ENCODE results near the gene SEMA3C. TPM values are rescaled to one million over a fixed set of nuclear protein-coding genes. Genes with fewer than 3 reads are reported as not detected.

SEMA3C gene
- total and polyA plus RNA-seq, 2 experiments from 2014 or later: 34.8 to 134 TPM

GRCh38 chr7:80774843-80775242, 144.0 kb downstream of the SEMA3C start:
- H4K20me1 ChIP-seq (ENCODE audit: insufficient read depth, poor library complexity, severe bottlenecking): no peaks in the 10 kb centered on the region
- H3K79me2 ChIP-seq: no peaks in the 10 kb centered on the region
- H3K27ac ChIP-seq: no peak overlapping the region
- H3K9me2 ChIP-seq (replicated peaks; ENCODE audit: insufficient read depth): no peaks in the 10 kb centered on the region
- no peaks in the 10 kb centered on the region for H3K9me3 ChIP-seq (ENCODE audit: low read depth)
- H3K4me3 ChIP-seq: no peak overlapping the region
- H3K4me1 ChIP-seq (ENCODE audit: insufficient read depth): peaks cover 21% of the 10 kb centered on the region
- no peaks in the 10 kb centered on the region for H3K27me3 ChIP-seq
- peaks cover 3% of the 10 kb centered on the region for H3K36me3 ChIP-seq (replicated peaks; ENCODE audit: insufficient read depth, low read depth)
- DNase-seq (ENCODE audit: low spot score): no peak
- H3K4me2 ChIP-seq: no peak overlapping the region
- no peak overlapping the region for H2AFZ ChIP-seq
- WGBS (ENCODE audit: low lambda C conversion rate, missing lambda C conversion rate): 86% methylated on average over 1 of the region's 1 CpG
- TF ChIP-seq EZH2 (IDR thresholded peaks at IDR 0.05; ENCODE audit: borderline replicate concordance): no peak

DNA sequence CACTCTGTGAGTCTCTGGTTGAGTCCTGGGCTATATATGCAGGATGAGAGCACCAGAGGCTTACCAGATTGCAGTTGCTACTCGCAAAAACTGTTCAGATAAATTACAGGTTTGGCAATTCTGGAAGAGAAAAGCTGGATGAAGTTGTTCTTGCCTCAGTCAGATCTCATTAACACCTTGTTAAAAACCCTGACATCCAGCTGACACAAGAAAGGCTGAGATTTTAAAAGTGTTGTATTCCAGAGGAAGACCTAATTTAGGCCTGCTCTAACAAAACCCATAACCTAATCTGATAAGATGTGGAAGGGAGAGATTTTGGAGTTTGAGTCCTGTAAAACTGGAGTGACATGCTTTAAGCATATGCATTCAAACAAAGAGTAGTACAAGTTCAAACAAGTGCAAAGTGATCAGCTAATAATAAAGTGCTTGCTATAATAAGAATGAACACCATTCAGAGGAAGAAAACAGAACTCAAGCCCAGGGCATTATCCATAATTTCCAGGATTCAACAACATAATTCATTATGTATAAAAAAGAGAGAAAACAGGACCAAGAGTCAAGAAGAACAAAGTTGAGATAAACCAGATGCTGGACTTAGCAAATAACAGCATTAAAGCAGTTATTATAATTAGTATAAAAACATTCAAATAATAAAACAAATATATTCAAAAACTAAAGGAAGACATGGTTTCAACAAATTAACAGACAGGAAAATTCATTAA, 144.9 kb downstream of the SEMA3C start:
- no peak for DNase-seq (ENCODE audit: low spot score)
- Histone ChIP-seq H3K79me2 (no peaks in the 10 kb centered on the region), H3K4me3 (no peak overlapping the region), H3K27me3 (no peaks in the 10 kb centered on the region), H3K4me2 (no peak overlapping the region), H3K9me3 (ENCODE audit: low read depth) (no peaks in the 10 kb centered on the region), H3K36me3 (replicated peaks; ENCODE audit: insufficient read depth, low read depth) (peaks cover 3% of the 10 kb centered on the region), H3K9me2 (replicated peaks; ENCODE audit: insufficient read depth) (no peaks in the 10 kb centered on the region), H2AFZ (no peak overlapping the region), H3K4me1 (ENCODE audit: insufficient read depth) (peaks cover 24% of the 10 kb centered on the region), H3K27ac (no peak overlapping the region), H4K20me1 (ENCODE audit: insufficient read depth, poor library complexity, severe bottlenecking) (no peaks in the 10 kb centered on the region)
- 52% methylated on average over 1 of the region's 1 CpG for whole genome bisulfite sequencing (ENCODE audit: low lambda C conversion rate, missing lambda C conversion rate)
- TF ChIP-seq, protein P1, sequence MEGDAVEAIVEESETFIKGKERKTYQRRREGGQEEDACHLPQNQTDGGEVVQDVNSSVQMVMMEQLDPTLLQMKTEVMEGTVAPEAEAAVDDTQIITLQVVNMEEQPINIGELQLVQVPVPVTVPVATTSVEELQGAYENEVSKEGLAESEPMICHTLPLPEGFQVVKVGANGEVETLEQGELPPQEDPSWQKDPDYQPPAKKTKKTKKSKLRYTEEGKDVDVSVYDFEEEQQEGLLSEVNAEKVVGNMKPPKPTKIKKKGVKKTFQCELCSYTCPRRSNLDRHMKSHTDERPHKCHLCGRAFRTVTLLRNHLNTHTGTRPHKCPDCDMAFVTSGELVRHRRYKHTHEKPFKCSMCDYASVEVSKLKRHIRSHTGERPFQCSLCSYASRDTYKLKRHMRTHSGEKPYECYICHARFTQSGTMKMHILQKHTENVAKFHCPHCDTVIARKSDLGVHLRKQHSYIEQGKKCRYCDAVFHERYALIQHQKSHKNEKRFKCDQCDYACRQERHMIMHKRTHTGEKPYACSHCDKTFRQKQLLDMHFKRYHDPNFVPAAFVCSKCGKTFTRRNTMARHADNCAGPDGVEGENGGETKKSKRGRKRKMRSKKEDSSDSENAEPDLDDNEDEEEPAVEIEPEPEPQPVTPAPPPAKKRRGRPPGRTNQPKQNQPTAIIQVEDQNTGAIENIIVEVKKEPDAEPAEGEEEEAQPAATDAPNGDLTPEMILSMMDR (IDR thresholded peaks at IDR 0.05; ENCODE audit: poor library complexity): no peak
- no peak for TF ChIP-seq EZH2 (IDR thresholded peaks at IDR 0.05; ENCODE audit: borderline replicate concordance)
- no peak for TF ChIP-seq EZH2phosphoT487 (IDR thresholded peaks at IDR 0.05; ENCODE audit: low read depth, severe bottlenecking, unreplicated experiment)

- Histone ChIP-seq H4K20me1 (ENCODE audit: insufficient read depth, poor library complexity, severe bottlenecking) (no peaks in the 10 kb centered on the region), H3K9me2 (replicated peaks; ENCODE audit: insufficient read depth) (no peaks in the 10 kb centered on the region), H3K9me3 (ENCODE audit: low read depth) (no peaks in the 10 kb centered on the region), H3K4me2 (no peak overlapping the region), H2AFZ (no peak overlapping the region), H3K36me3 (replicated peaks; ENCODE audit: insufficient read depth, low read depth) (no peaks in the 10 kb centered on the region), H3K79me2 (no peaks in the 10 kb centered on the region), H3K4me3 (no peak overlapping the region), H3K27ac (no peak overlapping the region), H3K27me3 (no peaks in the 10 kb centered on the region), H3K4me1 (ENCODE audit: insufficient read depth) (peaks cover 24% of the 10 kb centered on the region)
- no peak for TF ChIP-seq EZH2 (IDR thresholded peaks at IDR 0.05; ENCODE audit: borderline replicate concordance)
- TF ChIP-seq EZH2phosphoT487 (IDR thresholded peaks at IDR 0.05; ENCODE audit: low read depth, severe bottlenecking, unreplicated experiment): no peak
- TF ChIP-seq, protein P1 (IDR thresholded peaks at IDR 0.05; ENCODE audit: poor library complexity): no peak
- no peak for DNase-seq (ENCODE audit: low spot score)
- 20% methylated on average over 2 of the region's 2 CpGs for WGBS (ENCODE audit: low lambda C conversion rate, missing lambda C conversion rate)
These were observed 146.4 kb downstream of the SEMA3C start for GRCh38 chr7:80772347-80772993.

GRCh38 chr7:80771523-80771922, 147.3 kb downstream of the SEMA3C start:
- Histone ChIP-seq H3K4me2 (peak overlapping the region; percentile 3), H3K36me3 (replicated peaks; ENCODE audit: insufficient read depth, low read depth) (no peaks in the 10 kb centered on the region), H3K4me1 (ENCODE audit: insufficient read depth) (peaks cover 24% of the 10 kb centered on the region), H3K27ac (peak overlapping the region; percentile 35), H3K4me3 (no peak overlapping the region), H3K9me2 (replicated peaks; ENCODE audit: insufficient read depth) (no peaks in the 10 kb centered on the region), H3K9me3 (ENCODE audit: low read depth) (no peaks in the 10 kb centered on the region), H3K79me2 (no peaks in the 10 kb centered on the region), H3K27me3 (no peaks in the 10 kb centered on the region), H2AFZ (no peak overlapping the region), H4K20me1 (ENCODE audit: insufficient read depth, poor library complexity, severe bottlenecking) (no peaks in the 10 kb centered on the region)
- peak; percentile 27 for DNase-seq (ENCODE audit: low spot score)
- TF ChIP-seq, protein P1 (IDR thresholded peaks at IDR 0.05; ENCODE audit: poor library complexity): no peak
- TF ChIP-seq EZH2phosphoT487 (IDR thresholded peaks at IDR 0.05; ENCODE audit: low read depth, severe bottlenecking, unreplicated experiment) (no peak), EZH2 (IDR thresholded peaks at IDR 0.05; ENCODE audit: borderline replicate concordance) (no peak)
- WGBS (ENCODE audit: low lambda C conversion rate, missing lambda C conversion rate): 47% methylated on average over 4 of the region's 4 CpGs
